ENCODE results near the gene CDH13. TPM values are rescaled to one million over a fixed set of nuclear protein-coding genes. Genes with fewer than 3 reads are reported as not detected.

Gene CDH13
- total RNA-seq, 4 donors from 2014 or later, result 3.4 to 14.8 (median 6.5) TPM

GRCh38 chr16:82991966-82992675 lies 365.4 kb downstream of the CDH13 start:
- TF ChIP-seq CTCF (IDR thresholded peaks at IDR 0.05) (no peak), POLR2A (IDR thresholded peaks at IDR 0.05) (no peak)
- Histone ChIP-seq H3K4me1 (no peaks in the 10 kb centered on the region), H3K9me3 (no peaks in the 10 kb centered on the region), H3K27me3 (no peaks in the 10 kb centered on the region), H3K4me3 (replicated peaks in 1 of 3) (no peak overlapping the region), H3K36me3 (no peaks in the 10 kb centered on the region), H3K27ac (no peak overlapping the region)
- DNase-seq, result no peak
- intact Hi-C loops (cut with DNase I), result no loop called here
- 81 to 83% methylated on average over 4 of the region's 4 CpGs for WGBS, 2 donors

GRCh38 chr16:82992786-82993185 lies 366.0 kb downstream of the CDH13 start:
- H3K4me3 ChIP-seq (replicated peaks in 1 of 3), result no peak overlapping the region
- no peaks in the 10 kb centered on the region for H3K27me3 ChIP-seq
- H3K9me3 ChIP-seq, result no peaks in the 10 kb centered on the region
- no peak for DNase-seq
- 75 to 77% methylated on average over 3 of the region's 3 CpGs for WGBS, 2 donors
- no peak overlapping the region for H3K27ac ChIP-seq
- TF ChIP-seq CTCF (IDR thresholded peaks at IDR 0.05) (no peak), POLR2A (IDR thresholded peaks at IDR 0.05) (no peak)
- intact Hi-C loops (cut with DNase I), result no loop called here
- H3K4me1 ChIP-seq, result no peaks in the 10 kb centered on the region
- H3K36me3 ChIP-seq, result no peaks in the 10 kb centered on the region

- Histone ChIP-seq H3K36me3 (no peaks in the 10 kb centered on the region), H3K27me3 (no peaks in the 10 kb centered on the region), H3K4me3 (replicated peaks in 1 of 3) (no peak overlapping the region), H3K9me3 (no peaks in the 10 kb centered on the region), H3K27ac (no peak overlapping the region), H3K4me1 (no peaks in the 10 kb centered on the region)
- intact Hi-C loops (cut with DNase I), result no loop called here
- 90 to 91% methylated on average over 5 of the region's 5 CpGs for WGBS, 2 donors
- DNase-seq, result no peak
- TF ChIP-seq POLR2A (IDR thresholded peaks at IDR 0.05) (no peak), CTCF (IDR thresholded peaks at IDR 0.05) (no peak)
These were observed 366.6 kb downstream of the CDH13 start for GRCh38 chr16:82993415-82993814.

- Histone ChIP-seq H3K27ac (no peak overlapping the region), H3K36me3 (no peaks in the 10 kb centered on the region), H3K27me3 (no peaks in the 10 kb centered on the region), H3K9me3 (no peaks in the 10 kb centered on the region), H3K4me1 (no peaks in the 10 kb centered on the region), H3K4me3 (replicated peaks in 1 of 3) (no peak overlapping the region)
- intact Hi-C loops (cut with DNase I), result no loop called here
- 71 to 85% methylated on average over 4 of the region's 4 CpGs for WGBS, 2 donors
- no peak for DNase-seq
- TF ChIP-seq POLR2A (IDR thresholded peaks at IDR 0.05) (no peak), CTCF (IDR thresholded peaks at IDR 0.05) (no peak)
These were observed 367.2 kb downstream of the CDH13 start for GRCh38 chr16:82993926-82994325.

GRCh38 chr16:82995286-82995923 lies 368.6 kb downstream of the CDH13 start:
- TF ChIP-seq POLR2A (IDR thresholded peaks at IDR 0.05), result no peak
- no peak for TF ChIP-seq CTCF (IDR thresholded peaks at IDR 0.05)
- Histone ChIP-seq H3K36me3 (no peaks in the 10 kb centered on the region), H3K4me3 (replicated peaks in 1 of 3) (no peak overlapping the region), H3K27ac (peak overlapping the region in 2 of 3 donors; percentile 15 to 41), H3K27me3 (no peaks in the 10 kb centered on the region), H3K4me1 (no peaks in the 10 kb centered on the region), H3K9me3 (no peaks in the 10 kb centered on the region)
- 84 to 85% methylated on average over 9 of the region's 9 CpGs for WGBS, 2 donors
- intact Hi-C loops (cut with DNase I), result no loop called here
- DNase-seq, result no peak

All from thyroid gland (tissue), 4 donors.